Measurements from ENCODE around the gene SMIM9.

Gene SMIM9

DNA sequence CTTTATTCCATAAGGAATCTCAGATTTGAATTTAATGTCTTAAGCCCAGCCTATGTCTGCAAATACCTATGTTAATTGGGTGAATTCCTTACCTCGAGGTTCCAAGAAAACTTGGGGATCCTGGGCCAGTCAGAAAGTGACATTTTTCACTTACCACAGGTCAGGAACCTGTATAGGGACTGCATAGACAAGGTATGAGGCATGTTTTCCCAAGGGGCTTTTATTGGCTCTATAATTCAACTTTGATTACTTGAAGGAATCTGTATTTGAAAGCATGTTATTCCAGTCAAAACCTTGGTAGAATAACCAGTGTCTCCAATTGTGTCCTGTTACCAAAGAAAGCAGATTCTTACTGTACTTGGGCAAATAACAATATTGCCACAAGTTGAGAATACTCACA lies 20.7 kb downstream of the SMIM9 start:
- no peak for DNase-seq

- no peak for DNase-seq
Measured at GRCh38 chrX:154812341-154813101, 21.9 kb downstream of the SMIM9 start.

GRCh38 chrX:154809939-154810665 lies 24.4 kb downstream of the SMIM9 start:
- DNase-seq, result no peak

DNA sequence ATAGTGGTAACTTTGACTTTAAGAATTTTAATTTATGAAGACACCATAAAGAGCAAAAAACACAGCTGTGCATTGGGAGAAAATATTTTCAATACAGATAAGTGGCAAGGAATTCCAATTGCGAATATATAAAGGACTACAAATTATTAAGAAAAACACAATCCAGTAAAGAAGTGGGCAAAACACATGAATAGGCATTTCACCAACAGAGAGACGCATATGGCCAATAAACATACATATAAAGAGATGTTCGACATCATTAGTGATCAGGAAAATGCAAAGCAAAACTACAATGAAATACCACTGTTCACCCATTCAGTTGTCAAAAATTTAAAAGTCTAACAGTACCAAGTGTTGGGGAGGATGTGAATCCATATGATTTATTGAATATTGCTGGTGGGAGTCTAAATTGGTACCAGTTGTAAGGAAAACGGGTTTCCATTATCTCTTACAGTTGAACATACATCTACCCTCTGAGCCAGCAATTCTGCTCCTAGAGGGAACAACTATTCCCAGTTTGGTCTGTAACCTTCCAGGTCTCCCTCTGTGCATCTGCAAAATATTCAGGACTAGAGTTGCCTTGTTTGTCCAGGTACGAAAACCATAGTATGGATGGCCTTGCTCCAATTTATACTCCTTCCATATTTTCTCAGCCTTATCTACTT lies 27.5 kb downstream of the SMIM9 start:
- no peak for DNase-seq

DNA sequence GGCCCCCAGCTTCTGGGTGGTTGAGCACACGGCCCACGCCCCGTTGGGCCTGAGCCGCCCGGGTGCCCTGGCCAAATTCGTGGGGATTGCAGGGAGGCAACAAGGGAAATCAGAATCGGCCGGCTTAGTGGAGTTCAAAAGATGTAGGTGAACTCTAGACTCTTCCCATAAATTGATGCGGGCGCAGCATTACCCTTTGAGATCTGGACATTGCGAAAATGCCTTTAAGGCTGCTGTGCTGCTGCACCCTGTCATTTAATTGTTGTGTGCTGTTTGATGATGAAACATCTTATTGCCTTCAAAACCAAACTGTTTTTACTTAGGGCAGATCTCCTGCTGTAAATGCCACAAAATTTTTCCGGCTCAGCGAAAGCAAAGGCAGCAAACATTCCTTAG lies 28.8 kb downstream of the SMIM9 start:
- DNase-seq, result no peak

DNA sequence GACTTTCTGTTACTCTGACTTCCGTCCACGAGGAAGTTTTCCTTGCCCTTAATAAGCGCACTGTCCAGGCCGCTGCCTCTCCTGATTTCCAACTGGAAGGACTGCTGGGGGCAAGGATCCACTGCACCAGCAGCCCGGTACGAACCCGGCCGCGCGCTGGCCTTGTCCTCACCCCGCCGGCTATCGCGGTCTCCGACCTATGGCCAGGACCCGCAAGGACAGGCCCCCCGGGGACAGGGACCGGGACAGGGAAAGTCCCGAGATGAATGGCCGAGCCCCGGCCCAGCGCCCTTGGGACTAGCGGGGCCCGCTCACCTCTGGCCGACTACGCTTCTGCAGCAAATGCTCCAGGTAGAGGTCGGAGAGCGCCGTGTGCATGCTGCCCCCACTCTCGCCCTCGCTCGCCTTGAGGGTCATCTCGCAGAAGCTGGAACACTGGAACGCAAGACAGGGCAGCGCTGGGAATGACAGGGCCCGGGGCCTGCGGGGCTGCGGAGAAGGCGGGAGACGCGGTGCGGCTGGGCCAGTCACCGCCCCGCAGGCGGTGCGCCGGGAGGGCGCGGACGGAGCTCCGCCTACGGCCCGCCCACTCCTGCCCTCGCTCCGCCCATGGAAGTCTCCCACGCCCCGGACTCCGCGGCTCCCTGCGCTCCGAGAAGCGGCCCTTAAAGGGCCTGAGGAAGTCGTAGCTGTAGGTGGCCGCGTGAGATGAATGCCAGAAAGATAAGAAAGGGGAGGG lies 29.3 kb downstream of the SMIM9 start, which contains the start of gene MPP1:
MPP1 (minus strand) TSS at position 529 of the 739 bp plus-strand sequence; CDS start at position 417, 112 bp downstream.
- peak; percentile 44 for DNase-seq

DNA sequence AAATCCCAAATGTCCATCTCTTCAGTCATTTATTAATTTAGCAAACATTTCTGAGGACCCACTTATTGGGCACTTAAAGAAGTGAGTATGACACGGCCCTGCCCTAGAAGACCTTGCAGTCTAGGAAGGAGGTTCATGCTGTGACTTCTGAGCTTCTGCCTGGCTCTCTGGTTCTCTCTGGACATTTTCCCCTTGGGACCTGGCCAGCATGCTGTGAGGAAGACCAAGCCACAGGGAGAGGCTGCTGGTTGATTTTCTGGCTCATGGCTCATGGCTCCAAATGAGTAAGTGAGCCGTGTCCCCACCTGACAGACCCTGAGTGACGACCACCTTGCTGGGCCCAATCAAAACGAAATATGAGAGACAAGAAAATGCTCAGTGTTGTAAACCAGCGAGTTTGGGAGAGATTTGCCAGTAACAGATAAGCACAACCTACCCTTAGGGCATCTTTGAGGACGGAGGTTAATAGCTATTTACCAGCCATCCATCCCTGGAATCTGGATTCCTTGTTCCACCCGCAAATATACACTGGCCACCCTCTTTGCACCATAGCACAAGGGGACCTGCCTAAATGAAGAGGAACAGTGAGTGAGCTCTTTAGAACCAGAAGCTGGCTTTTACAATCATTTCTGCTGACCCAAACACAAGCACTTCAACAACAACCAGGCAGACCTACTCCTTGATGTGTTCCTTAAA lies 30.1 kb downstream of the SMIM9 start:
- DNase-seq, result no peak

DNA sequence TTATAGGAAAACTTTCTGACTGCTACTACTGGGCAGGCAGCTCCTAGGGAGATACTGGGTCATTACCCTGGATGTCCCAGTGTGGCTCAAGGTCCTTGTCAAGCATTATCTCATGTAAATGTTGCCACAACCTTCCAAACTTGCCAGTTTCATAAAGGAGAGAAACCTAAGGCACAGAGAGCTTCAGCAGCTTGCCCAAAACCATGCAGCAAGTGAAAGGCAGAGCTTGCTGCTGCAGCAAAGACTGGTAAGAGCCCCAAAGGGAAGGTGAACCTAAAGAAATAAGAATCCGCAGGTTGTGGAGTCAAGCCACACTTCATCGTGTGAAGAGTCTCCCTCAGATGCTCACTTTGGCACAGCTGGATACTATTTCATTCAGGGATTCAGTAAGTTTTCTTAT lies 31.5 kb downstream of the SMIM9 start:
- DNase-seq, result no peak

- DNase-seq, result no peak
Measured at GRCh38 chrX:154800478-154801210, 33.8 kb downstream of the SMIM9 start.

DNA sequence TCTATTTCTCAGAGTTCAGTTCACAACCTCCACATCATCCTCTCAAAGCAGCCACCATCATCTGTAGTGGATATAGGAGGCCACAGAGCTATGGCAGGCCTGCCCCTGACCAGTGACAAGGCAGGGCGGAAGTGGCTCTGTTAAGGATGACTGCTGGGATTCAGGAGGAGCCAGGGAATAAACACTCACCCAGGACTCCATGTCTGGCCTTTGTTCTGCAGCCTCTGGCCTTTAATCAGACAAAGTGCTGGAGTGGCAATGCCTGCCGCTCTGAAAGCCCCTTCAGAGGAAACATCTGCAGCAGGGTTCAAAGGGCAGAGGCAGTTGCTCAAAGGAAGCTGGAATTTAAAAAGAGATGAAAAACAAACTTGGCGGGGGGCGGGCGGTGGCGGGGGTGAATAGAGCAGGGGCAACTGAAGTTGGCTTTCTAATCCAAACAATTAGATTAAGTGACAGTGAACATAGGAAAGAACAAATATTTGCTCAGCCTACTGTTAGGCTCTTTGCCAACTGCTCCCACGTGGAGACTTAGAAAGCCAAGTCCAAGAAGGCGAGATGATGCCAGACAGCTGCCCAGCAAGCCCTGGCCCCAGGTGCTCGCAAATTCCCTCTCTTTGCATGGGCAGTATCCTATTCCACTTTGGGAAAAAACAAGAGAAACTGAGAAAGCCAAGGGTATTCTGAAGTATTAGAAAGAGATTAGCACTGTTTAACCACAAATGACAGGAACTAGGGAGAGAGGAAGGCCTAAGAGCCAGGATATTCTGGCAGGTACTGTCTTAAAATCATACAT lies 34.7 kb downstream of the SMIM9 start:
- DNase-seq, result peak; percentile 88

DNA sequence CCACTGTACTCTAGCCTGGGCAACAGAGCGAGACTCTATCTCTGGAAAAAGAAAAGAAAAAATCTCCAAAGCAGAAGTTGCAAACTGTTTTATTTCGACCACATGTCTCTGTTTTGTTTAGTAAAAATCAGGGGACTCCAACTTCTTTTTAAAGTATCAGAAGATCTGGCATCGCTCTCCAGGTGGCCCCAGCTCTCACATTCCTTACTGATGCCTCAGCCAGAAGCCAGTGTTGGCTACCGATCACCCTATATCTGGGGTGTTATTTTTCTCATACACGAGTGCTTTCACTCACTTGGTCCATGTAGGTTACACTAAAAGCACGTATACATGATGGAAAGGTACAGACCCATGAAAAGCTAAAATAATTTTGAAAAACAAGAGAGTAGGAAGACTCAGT lies 37.5 kb downstream of the SMIM9 start:
- no peak for DNase-seq

DNA sequence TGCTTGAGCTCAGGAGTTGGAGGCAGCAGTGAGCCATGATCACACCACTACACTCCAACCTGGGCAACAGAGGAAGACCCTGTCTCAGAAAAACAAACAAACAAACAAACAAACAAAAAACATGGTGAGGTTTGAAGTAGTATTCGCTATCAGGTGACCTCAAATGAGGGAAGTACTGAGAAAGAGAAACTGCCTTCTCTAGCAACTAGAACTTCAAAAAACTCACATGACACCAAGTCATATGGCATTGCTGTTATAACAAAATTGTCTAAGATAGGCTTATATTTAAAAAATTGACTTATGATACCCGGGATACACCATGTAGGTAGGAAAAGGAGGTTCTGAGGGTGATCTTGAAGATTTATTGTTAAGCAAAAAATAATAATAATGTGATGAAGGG lies 39.4 kb downstream of the SMIM9 start:
- DNase-seq, result no peak

- peak; percentile 11 for DNase-seq
Measured at GRCh38 chrX:154793084-154793795, 41.2 kb downstream of the SMIM9 start.

DNA sequence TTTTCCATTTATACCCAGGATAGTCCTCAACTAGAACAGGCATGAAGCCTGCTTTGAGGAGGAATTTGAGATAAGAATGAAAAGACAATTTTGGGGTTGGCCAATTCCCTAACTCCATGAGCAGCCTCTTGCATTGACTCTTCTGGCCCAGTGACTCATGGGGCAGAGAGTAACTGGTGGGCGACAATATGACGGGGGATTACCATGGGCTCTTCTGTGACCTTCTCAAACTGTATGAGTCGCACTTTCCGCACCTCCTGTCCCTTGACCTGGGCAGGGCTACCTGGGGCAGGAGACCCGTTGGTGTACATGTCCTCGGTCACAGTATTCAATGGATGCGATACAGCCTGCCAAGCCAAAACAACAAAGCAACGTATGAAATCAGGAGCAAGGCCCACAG lies 42.5 kb downstream of the SMIM9 start:
- no peak for DNase-seq

DNA sequence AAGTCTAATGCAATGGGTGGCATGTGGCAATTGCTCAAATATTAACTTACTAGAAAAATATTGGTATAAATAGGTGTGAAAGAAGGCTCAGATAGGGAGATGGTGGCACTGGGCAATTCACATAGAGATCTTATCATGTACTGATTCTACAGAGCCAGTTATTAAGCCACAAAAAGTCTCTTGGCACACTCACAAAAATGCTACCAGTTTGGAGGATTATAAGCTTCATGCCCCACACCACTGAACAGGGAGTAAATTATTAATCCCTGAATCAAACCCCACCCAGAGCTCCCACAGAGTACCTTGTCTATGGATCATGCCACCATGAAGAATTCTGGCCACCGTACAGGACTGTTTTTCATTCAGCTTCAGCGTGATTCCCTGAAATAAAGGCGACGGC lies 43.0 kb downstream of the SMIM9 start:
- DNase-seq, result no peak

DNA sequence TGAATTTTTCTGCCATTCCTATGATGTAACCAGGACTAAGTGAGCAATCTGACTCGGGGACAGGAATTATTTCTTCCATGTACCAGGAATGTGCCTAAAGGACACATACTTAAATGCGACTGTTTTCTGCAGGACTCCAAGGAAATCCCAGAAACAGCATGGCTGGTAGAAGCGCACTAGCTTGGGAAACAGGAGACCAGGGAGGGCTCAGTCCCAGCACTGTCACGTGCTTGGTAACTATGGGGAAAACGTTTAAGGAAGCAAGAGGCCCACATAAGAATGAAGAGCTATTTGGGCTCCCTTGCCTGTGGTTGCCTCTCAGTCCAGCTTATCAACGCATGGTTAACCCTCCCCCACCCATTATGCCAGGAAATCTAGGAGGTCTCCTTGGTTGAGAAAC lies 48.7 kb downstream of the SMIM9 start:
- DNase-seq, result no peak

DNA sequence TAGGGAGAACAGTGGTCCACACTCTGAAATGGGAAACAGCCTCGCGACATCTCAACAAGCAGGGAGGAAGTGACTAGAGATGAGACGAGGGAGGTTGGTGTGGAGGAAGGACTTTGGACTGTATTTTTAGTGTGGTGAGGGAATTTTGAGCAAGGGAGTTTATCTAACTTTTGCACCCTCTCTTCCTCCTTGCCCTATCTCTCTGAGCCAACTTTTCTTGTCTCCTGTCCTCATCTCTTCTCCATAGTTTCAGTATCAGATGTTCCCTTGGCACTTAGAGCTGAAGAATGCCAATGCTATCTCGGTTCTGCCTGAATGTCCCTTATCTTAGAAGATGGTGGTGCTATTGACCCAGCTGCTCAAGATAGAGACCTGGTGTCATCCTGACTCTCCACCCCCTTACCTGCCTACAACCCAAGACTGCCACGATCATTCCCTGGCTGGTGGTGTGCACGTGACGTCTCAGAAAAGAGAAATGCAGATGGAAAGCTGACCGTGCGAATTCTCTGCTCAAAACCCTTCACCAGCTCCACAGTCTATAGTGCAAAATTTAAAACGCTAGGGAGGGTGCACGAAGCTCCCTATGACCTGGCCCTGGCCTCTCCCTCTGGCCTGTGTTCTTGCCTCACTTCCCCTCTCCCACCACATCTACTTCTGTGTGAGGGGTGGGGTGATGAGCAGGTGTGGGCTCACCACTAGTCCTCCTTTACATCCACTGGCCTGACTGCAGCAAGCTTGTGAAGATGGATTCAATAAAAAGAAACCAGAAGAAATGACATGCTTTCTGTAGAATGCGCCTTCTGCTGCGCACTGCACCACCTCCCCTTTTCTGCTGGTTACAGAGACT lies 50.1 kb downstream of the SMIM9 start:
- no peak for DNase-seq

DNA sequence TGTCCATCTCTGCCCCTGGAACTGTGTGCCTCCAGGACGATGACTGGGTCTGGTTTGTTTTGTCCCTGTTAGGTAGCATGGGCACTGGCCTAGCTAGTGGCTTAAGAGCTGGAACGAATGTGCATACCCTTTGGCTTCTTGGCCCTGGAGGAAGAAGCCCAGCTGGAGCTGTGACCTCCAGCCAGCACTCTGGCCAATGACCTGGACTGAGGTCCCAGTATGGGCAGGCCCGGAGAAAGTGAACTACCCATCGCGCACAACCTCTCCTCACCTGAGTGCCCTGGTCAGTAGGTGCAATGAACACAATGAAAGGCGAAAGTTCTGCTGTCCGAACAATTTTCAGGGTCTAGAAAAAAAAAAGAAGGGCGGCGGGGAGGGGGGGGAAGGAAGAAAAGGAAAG lies 53.5 kb downstream of the SMIM9 start:
- DNase-seq, result no peak

GRCh38 chrX:154779261-154779660 lies 55.2 kb downstream of the SMIM9 start:
- no peak for DNase-seq

All from NCI-H2029 treated with DMSO at 0.1 percent for 48 hours (cell line).